Neutrophil (primary cell): Measurements from ENCODE around the gene AMIGO3.

Experiments used
- H3K27ac ChIP-seq: fragments of 200-600 bp; sonication (generic); 2 replicates; pipeline ENCODE4 v1.5.1; 2016; ENCODE audit warnings: mild to moderate bottlenecking, moderate library complexity
- H3K27me3 ChIP-seq: fragments of 200-600 bp; sonication (generic); 2 replicates; pipeline ENCODE4 v1.6.0; 2016; ENCODE audit warnings: mild to moderate bottlenecking
- H3K36me3 ChIP-seq: fragments of 200-600 bp; sonication (generic); 2 replicates; pipeline ENCODE4 v1.5.1; 2017
- H3K4me1 ChIP-seq, 2 experiments: fragments of 200-600 bp in 1 of 2; sonication (generic) in 1 of 2; 1 replicate in 1 of 2; 2 replicates in 1 of 2; pipeline versions ENCODE4 v1.5.1 to v1.6.1; 2013 to 2016; ENCODE audit warnings: low read depth in 1 of 2, low read length in 1 of 2, mild to moderate bottlenecking in 1 of 2, moderate library complexity in 1 of 2; ENCODE audit not compliant: control insufficient read depth in 1 of 2, insufficient read depth in 1 of 2
- H3K4me3 ChIP-seq, 2 experiments: fragments of 200-600 bp in 1 of 2; sonication (generic) in 1 of 2; 1 replicate in 1 of 2; 2 replicates in 1 of 2; pipeline ENCODE4 v1.5.1; 2013 to 2016; ENCODE audit warnings: low read depth in 1 of 2, low read length in 1 of 2, mild to moderate bottlenecking in 1 of 2, moderate library complexity in 1 of 2
- H3K9me3 ChIP-seq: fragments of 200-600 bp; sonication (generic); 2 replicates; pipeline ENCODE4 v1.5.1; 2016
- TF ChIP-seq, protein P1 (sequence below): fragments of 200-600 bp; sonication (generic); IDR thresholded peaks from 2 replicates; pipeline ENCODE4 v1.5.1; 2016; ENCODE audit warnings: antibody characterized with exemption

Gene AMIGO3

DNA sequence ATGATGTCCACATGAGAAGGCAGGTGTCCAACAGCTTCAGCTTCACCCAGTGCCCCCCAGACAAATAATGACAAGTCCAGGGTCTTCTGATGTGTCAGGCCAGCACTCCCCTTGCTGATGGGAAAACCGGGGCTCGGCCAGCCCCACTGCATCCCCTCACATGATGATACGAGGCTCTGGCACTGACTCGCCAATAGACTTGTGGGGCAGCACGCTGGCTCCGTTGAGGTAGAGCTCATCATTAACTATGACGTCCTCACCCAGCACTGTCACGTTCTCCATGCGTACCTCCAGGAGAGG lies 2.1 kb upstream of the AMIGO3 start:
- Histone ChIP-seq H3K4me1 (peaks cover 34 to 36% of the 10 kb centered on the region in 2 experiments), H3K36me3 (peaks cover 50% of the 10 kb centered on the region), H3K27me3 (peaks cover 14% of the 10 kb centered on the region), H3K4me3 (no peak overlapping the region), H3K9me3 (no peaks in the 10 kb centered on the region), H3K27ac (no peak overlapping the region)
- TF ChIP-seq, protein P1, sequence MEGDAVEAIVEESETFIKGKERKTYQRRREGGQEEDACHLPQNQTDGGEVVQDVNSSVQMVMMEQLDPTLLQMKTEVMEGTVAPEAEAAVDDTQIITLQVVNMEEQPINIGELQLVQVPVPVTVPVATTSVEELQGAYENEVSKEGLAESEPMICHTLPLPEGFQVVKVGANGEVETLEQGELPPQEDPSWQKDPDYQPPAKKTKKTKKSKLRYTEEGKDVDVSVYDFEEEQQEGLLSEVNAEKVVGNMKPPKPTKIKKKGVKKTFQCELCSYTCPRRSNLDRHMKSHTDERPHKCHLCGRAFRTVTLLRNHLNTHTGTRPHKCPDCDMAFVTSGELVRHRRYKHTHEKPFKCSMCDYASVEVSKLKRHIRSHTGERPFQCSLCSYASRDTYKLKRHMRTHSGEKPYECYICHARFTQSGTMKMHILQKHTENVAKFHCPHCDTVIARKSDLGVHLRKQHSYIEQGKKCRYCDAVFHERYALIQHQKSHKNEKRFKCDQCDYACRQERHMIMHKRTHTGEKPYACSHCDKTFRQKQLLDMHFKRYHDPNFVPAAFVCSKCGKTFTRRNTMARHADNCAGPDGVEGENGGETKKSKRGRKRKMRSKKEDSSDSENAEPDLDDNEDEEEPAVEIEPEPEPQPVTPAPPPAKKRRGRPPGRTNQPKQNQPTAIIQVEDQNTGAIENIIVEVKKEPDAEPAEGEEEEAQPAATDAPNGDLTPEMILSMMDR, result no peak

DNA sequence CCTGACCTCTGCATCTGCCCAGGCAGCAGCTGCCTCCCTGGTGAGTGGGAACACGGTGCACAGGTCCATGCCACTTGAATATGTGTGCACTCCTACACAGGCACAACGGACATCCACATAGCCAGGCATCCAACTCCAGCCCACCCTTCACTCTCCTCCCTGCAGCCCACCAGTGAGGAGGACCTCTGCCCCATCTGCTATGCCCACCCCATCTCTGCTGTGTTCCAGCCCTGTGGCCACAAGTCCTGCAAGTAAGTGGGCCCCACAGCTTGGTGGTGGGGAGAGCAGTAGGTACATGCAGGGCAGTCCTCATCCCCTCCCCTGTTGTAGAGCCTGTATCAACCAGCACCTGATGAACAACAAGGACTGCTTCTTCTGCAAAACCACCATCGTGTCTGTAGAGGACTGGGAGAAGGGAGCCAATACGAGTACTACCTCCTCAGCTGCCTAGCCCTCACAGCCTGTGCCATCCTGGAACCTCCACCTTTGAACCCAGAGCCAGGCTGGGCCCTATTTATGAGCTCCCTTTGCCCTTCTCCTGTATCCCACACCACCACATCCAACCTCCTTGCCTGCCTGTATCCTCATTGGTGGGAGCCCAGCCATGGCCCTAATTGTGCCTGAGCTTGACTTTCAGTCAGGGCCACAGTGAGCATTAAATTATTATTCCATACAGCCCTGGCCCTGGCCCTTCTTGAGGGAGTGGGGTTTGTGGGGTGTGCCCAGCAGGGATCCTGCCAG lies 1.5 kb upstream of the AMIGO3 start:
- Histone ChIP-seq H3K27ac (no peak overlapping the region), H3K4me3 (no peak overlapping the region), H3K9me3 (no peaks in the 10 kb centered on the region), H3K36me3 (peaks cover 50% of the 10 kb centered on the region), H3K27me3 (peaks cover 14% of the 10 kb centered on the region), H3K4me1 (peaks cover 34 to 36% of the 10 kb centered on the region in 2 experiments)
- TF ChIP-seq, protein P1, result no peak

DNA sequence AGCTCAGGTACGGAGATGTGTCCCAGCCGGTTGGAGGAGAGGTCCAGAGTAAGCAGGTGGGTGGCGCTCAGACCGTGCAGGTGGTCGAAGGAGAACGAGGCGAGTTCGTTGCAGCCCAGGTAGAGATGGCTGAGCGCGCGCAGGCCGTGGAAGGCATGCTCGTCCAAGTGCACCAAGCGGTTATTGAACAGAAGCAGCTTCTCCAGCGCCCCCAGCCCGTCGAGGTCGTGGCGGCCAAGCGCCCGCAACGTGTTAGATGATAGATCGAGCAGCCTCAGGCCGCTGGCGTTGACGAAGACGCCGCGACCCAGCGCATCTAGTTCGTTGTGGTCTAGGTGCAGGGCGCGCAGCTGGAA lies 648 bp downstream of the AMIGO3 start:
- H3K4me3 ChIP-seq, result peak overlapping the region; percentile 71 to 73
- H3K36me3 ChIP-seq, result peaks cover 55% of the 10 kb centered on the region
- peaks cover 25 to 26% of the 10 kb centered on the region in 2 experiments for H3K4me1 ChIP-seq
- no peaks in the 10 kb centered on the region for H3K9me3 ChIP-seq
- TF ChIP-seq, protein P1, result no peak
- no peak overlapping the region for H3K27ac ChIP-seq
- peaks cover 14% of the 10 kb centered on the region for H3K27me3 ChIP-seq

DNA sequence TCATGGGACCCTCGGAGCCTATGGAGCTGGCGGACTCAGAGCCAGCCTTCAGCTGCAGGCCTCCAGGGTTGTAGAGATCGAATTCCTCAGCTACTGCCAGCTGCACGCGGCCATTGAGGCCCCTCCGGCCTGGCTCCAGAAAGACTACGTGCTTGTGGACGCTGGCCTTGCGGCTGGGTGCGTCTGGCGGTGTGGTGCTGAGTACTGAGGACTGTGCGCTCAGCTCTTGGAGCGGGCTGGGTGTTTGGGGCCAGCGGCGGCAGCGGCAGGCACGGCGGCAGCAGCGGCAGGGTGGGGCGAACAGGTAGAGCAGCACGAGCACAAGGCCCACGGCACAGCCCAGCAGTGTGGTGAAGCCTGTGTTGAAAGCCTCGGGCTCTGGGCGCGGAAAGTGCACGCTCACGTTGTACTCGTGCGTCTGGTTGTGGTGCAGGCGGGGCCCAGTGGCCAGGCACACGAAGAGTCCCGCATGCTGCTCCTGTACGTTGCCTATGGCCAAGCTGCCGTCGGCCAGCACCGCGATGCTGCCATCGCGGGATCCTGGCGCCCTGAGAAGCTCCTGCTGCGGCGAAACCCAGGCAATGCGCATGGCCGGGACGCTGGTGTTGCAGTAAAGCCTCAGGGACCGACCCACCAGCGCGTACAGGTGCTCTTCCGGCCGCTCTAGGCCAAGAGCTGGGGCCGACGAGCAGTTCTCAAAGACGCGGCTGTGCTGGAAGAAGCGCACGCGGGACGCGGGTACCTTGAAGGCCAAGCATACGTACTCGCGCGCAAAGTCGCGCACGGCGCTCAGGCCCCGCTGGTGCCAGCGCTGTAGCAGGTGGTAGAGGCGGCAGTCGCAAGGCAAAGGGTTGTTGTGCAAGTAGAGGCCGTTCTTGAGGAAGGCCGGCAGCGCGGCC lies 1.3 kb downstream of the AMIGO3 start:
- Histone ChIP-seq H3K36me3 (peaks cover 61% of the 10 kb centered on the region), H3K4me1 (peaks cover 21 to 22% of the 10 kb centered on the region in 2 experiments), H3K9me3 (no peaks in the 10 kb centered on the region), H3K27ac (no peak overlapping the region), H3K4me3 (peak overlapping the region; percentile 71 to 73), H3K27me3 (peaks cover 14% of the 10 kb centered on the region)
- TF ChIP-seq, protein P1, result no peak

DNA sequence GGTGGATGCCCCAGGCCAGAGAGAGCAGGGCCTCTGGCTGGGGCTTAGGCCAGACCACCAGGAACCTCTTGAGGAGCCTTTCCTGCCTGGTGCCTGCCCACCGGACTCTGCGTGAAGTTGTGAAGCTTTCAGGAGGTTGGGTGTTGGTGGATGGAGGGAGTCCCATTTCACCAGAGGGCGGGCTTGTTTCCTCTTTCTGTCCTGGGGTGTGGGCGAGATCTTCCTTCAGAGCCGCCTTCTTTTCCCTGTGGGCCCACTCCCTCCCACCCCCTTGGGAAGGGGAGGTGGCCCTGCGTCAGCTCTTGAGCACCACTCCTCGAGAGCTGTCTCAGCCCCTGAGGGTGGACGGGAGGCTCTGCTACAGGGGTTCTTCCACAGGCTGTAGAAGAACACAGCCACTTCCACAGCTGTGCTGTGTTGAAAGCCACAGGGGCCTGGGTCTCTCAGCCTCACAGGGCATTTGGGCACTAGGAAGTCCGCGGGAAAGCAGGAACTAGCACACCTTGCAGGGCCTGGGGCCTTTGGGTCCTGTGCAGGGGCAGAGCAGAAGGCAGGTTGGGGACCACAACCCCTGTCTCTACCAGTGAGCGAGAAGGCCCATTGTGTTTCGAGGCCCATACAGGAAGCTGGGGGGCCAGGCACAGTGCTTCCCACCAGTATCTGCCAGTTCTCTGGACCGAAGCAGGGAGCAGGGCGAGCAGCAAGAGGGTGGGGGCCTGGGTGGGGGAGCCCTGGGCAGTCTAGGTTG lies 2.1 kb downstream of the AMIGO3 start:
- no peaks in the 10 kb centered on the region for H3K9me3 ChIP-seq
- H3K4me3 ChIP-seq, result no peak overlapping the region
- H3K27ac ChIP-seq, result no peak overlapping the region
- TF ChIP-seq, protein P1, result no peak
- H3K27me3 ChIP-seq, result peaks cover 14% of the 10 kb centered on the region
- peaks cover 14 to 15% of the 10 kb centered on the region in 2 experiments for H3K4me1 ChIP-seq
- H3K36me3 ChIP-seq, result peaks cover 66% of the 10 kb centered on the region
